ENCODE measurements around the gene ITGA3. TPM values are rescaled to one million over a fixed set of nuclear protein-coding genes. Genes with fewer than 3 reads are reported as not detected.

Gene ITGA3
- total RNA-seq, 1 donor from 2014 or later = 13.2 TPM

- no peak for DNase-seq
- Mint-ChIP-seq H3K36me3 (ENCODE audit: unreplicated experiment) (peaks cover 6% of the 10 kb centered on the region), H3K4me1 (ENCODE audit: low read depth, unreplicated experiment) (no peaks in the 10 kb centered on the region), H3K4me3 (ENCODE audit: unreplicated experiment) (no peak overlapping the region), H3K27me3 (ENCODE audit: unreplicated experiment) (peaks cover 8% of the 10 kb centered on the region), H3K27ac (ENCODE audit: unreplicated experiment) (no peak overlapping the region), H3K9me3 (ENCODE audit: unreplicated experiment) (peaks cover 3% of the 10 kb centered on the region)
- TF ChIP-seq CTCF (IDR thresholded peaks at IDR 0.05; ENCODE audit: partially characterized antibody, unreplicated experiment) = no peak
These were observed 37.0 kb upstream of the ITGA3 start for GRCh38 chr17:50018909-50019308.

- H3K4me3 Mint-ChIP-seq (ENCODE audit: unreplicated experiment) = no peak overlapping the region
These were observed 34.9 kb upstream of the ITGA3 start for GRCh38 chr17:50020841-50021599.

GRCh38 chr17:50021681-50022370 is 34.1 kb upstream of the ITGA3 start:
- no peaks in the 10 kb centered on the region for H3K36me3 Mint-ChIP-seq (ENCODE audit: unreplicated experiment)
- H3K9me3 Mint-ChIP-seq (ENCODE audit: unreplicated experiment) = no peaks in the 10 kb centered on the region
- no peaks in the 10 kb centered on the region for H3K4me1 Mint-ChIP-seq (ENCODE audit: low read depth, unreplicated experiment)
- H3K4me3 Mint-ChIP-seq (ENCODE audit: unreplicated experiment) = no peak overlapping the region
- H3K27me3 Mint-ChIP-seq (ENCODE audit: unreplicated experiment) = peaks cover 11% of the 10 kb centered on the region
- no peak for DNase-seq
- no peak overlapping the region for H3K27ac Mint-ChIP-seq (ENCODE audit: unreplicated experiment)
- TF ChIP-seq CTCF (IDR thresholded peaks at IDR 0.05; ENCODE audit: partially characterized antibody, unreplicated experiment) = no peak

More at GRCh38 chr17:50020841-50021599, 34.9 kb upstream of the ITGA3 start:
- no peak for TF ChIP-seq CTCF (IDR thresholded peaks at IDR 0.05; ENCODE audit: partially characterized antibody, unreplicated experiment)
- Mint-ChIP-seq H3K4me1 (ENCODE audit: low read depth, unreplicated experiment) (no peaks in the 10 kb centered on the region), H3K9me3 (ENCODE audit: unreplicated experiment) (no peaks in the 10 kb centered on the region), H3K27me3 (ENCODE audit: unreplicated experiment) (peaks cover 7% of the 10 kb centered on the region), H3K36me3 (ENCODE audit: unreplicated experiment) (no peaks in the 10 kb centered on the region), H3K27ac (ENCODE audit: unreplicated experiment) (no peak overlapping the region)
- DNase-seq = no peak

GRCh38 chr17:50022463-50023130 is 33.3 kb upstream of the ITGA3 start:
- no peak for TF ChIP-seq CTCF (IDR thresholded peaks at IDR 0.05; ENCODE audit: partially characterized antibody, unreplicated experiment)
- Mint-ChIP-seq H3K27me3 (ENCODE audit: unreplicated experiment) (peaks cover 11% of the 10 kb centered on the region), H3K27ac (ENCODE audit: unreplicated experiment) (no peak overlapping the region), H3K4me3 (ENCODE audit: unreplicated experiment) (no peak overlapping the region), H3K9me3 (ENCODE audit: unreplicated experiment) (no peaks in the 10 kb centered on the region), H3K36me3 (ENCODE audit: unreplicated experiment) (no peaks in the 10 kb centered on the region), H3K4me1 (ENCODE audit: low read depth, unreplicated experiment) (peaks cover 2% of the 10 kb centered on the region)
- no peak for DNase-seq
